Adrenal gland (tissue), 5 donors: ENCODE results near the gene CFAP97D1.

Experiments used
- POLR2A ChIP-seq, 2 donors: fragments of 450-650 bp; IDR thresholded peaks; one replicate each; pipeline ENCODE4 v1.6.1; 2017; ENCODE audit warnings: antibody characterized with exemption in 2 of 2, mild to moderate bottlenecking in 2 of 2, moderate library complexity in 1 of 2
- TF ChIP-seq, protein P1 (sequence below), 6 experiments: fragments of 450-650 bp in 4 of 6; fragments of 200-600 bp in 2 of 6; sonication (generic) in 1 of 6; IDR thresholded peaks; 1 replicate in 5 of 6; 2 replicates in 1 of 6; pipeline versions ENCODE4 v1.5.1 to v1.8.0; 2016 to 2021; ENCODE audit warnings: antibody characterized with exemption in 6 of 6, mild to moderate bottlenecking in 2 of 6, moderate library complexity in 1 of 6
- donor health status: DM: no; HTN: no; CAD: no.

DNA sequence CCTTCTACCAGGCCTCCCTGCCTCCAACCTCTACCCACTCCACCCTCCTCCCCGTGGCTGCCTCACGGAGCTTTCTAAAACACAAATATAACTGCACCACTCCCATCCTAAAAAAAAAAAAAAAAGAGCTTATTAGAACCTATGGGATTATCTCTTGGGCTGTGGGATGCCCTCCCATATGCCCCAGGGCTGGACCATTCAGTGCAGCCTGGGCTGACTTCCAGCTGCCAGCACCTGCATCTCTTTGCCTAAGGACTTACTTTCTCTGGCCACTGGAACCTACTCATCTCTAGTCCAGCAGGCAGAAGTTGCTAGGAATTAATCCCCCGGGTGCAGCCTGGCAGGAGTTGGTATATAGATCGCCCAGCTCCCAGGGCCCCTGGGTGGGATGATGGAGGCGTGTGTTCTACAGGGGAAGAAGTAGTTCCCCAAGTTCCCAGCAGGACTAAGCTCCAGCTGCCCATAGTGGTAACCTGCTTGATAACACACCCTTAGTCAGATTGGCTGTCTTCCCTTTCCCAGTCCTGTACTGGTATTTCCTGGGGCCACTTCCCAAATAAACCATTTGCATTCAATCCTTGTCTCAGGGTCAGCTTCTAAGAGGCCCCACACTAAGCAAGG is 42.4 kb downstream of the CFAP97D1 start:
- TF ChIP-seq POLR2A (IDR thresholded peaks at IDR 0.05): no peak
- TF ChIP-seq, protein P1, sequence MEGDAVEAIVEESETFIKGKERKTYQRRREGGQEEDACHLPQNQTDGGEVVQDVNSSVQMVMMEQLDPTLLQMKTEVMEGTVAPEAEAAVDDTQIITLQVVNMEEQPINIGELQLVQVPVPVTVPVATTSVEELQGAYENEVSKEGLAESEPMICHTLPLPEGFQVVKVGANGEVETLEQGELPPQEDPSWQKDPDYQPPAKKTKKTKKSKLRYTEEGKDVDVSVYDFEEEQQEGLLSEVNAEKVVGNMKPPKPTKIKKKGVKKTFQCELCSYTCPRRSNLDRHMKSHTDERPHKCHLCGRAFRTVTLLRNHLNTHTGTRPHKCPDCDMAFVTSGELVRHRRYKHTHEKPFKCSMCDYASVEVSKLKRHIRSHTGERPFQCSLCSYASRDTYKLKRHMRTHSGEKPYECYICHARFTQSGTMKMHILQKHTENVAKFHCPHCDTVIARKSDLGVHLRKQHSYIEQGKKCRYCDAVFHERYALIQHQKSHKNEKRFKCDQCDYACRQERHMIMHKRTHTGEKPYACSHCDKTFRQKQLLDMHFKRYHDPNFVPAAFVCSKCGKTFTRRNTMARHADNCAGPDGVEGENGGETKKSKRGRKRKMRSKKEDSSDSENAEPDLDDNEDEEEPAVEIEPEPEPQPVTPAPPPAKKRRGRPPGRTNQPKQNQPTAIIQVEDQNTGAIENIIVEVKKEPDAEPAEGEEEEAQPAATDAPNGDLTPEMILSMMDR (IDR thresholded peaks at IDR 0.05): no peak
